SK-N-SH treated with all-trans-retinoic acid at 6 μM for 48 hours (cell line): ENCODE results near the gene CD3D.

ENCODE experiments used
- ATAC-seq: fragments of 200-7000 bp; cut with Tn5 transposase; 3 replicates; pipeline ENCODE4 v1.9.1; 2020; ENCODE audit warnings: mild to moderate bottlenecking, moderate library complexity
- ARNTL ChIP-seq: fragments of 450-650 bp; formaldehyde crosslinking; IDR thresholded peaks from 2 replicates; pipeline ENCODE4 v1.5.0; 2020; ENCODE audit warnings: low read depth, mild to moderate bottlenecking, moderate library complexity, borderline replicate concordance
- BACH2 ChIP-seq: fragments of 250-450 bp; sonication (Bioruptor Pico); IDR thresholded peaks from 2 replicates; pipeline ENCODE4 v1.9.0; 2021; ENCODE audit warnings: mild to moderate bottlenecking, borderline replicate concordance
- CREB5 ChIP-seq: fragments of 250-450 bp; sonication (Bioruptor Pico); IDR thresholded peaks from 2 replicates; pipeline ENCODE4 v1.5.1; 2020; ENCODE audit warnings: low read depth, mild to moderate bottlenecking, moderate library complexity
- CSDC2 ChIP-seq: fragments of 250-450 bp; sonication (Bioruptor Pico); IDR thresholded peaks from 2 replicates; pipeline ENCODE4 v1.5.0; 2020; ENCODE audit warnings: mild to moderate bottlenecking, moderate library complexity
- CSRNP3 ChIP-seq: fragments of 250-450 bp; sonication (Bioruptor Pico); IDR thresholded peaks from 2 replicates; pipeline ENCODE4 v1.5.1; 2021; ENCODE audit warnings: mild to moderate bottlenecking, moderate library complexity
- GLIS3 ChIP-seq: fragments of 250-450 bp; sonication (Bioruptor Pico); IDR thresholded peaks from 2 replicates; pipeline ENCODE4 v1.5.0; 2020; ENCODE audit warnings: mild to moderate bottlenecking, moderate library complexity
- OSR1 ChIP-seq: fragments of 250-450 bp; sonication (Bioruptor Pico); IDR thresholded peaks from 2 replicates; pipeline ENCODE4 v1.8.0; 2022; ENCODE audit warnings: moderate library complexity, mild to moderate bottlenecking, inconsistent platforms
- PATZ1 ChIP-seq: fragments of 250-450 bp; sonication (Bioruptor Pico); IDR thresholded peaks from 2 replicates; pipeline ENCODE4 v1.8.0; 2020; ENCODE audit warnings: mild to moderate bottlenecking, moderate library complexity, borderline replicate concordance
- POU6F1 ChIP-seq: fragments of 250-450 bp; sonication (Bioruptor Pico); IDR thresholded peaks from 2 replicates; pipeline ENCODE4 v1.8.0; 2021; ENCODE audit warnings: low read depth, mild to moderate bottlenecking, moderate library complexity, borderline replicate concordance
- PPARA ChIP-seq: fragments of 250-450 bp; sonication (Bioruptor Pico); IDR thresholded peaks from 2 replicates; pipeline ENCODE4 v1.5.0; 2020; ENCODE audit warnings: mild to moderate bottlenecking, borderline replicate concordance
- RARB ChIP-seq: fragments of 250-450 bp; sonication (Bioruptor Pico); IDR thresholded peaks from 2 replicates; pipeline ENCODE4 v1.8.0; 2021; ENCODE audit warnings: mild to moderate bottlenecking, moderate library complexity
- SNAI2 ChIP-seq: fragments of 250-450 bp; sonication (Bioruptor Pico); IDR thresholded peaks from 2 replicates; pipeline ENCODE4 v1.5.0; 2020; ENCODE audit warnings: mild to moderate bottlenecking, moderate library complexity
- TCF4 ChIP-seq: fragments of 250-450 bp; sonication (Bioruptor Pico); IDR thresholded peaks from 2 replicates; pipeline ENCODE4 v1.8.0; 2021; ENCODE audit warnings: mild to moderate bottlenecking, moderate library complexity, borderline replicate concordance
- TOX ChIP-seq: fragments of 250-450 bp; sonication (Bioruptor Pico); IDR thresholded peaks from 2 replicates; pipeline ENCODE4 v1.8.0; 2021; ENCODE audit warnings: mild to moderate bottlenecking, moderate library complexity, borderline replicate concordance
- ZC3H10 ChIP-seq: fragments of 250-450 bp; sonication (Bioruptor Pico); IDR thresholded peaks from 2 replicates; pipeline ENCODE4 v1.5.1; 2021; ENCODE audit warnings: mild to moderate bottlenecking, moderate library complexity
- ZFP3 ChIP-seq: fragments of 250-450 bp; sonication (Bioruptor Pico); IDR thresholded peaks from 2 replicates; pipeline ENCODE4 v1.5.0; 2020; ENCODE audit warnings: mild to moderate bottlenecking, moderate library complexity
- ZFP30 ChIP-seq: fragments of 450-650 bp; formaldehyde crosslinking; IDR thresholded peaks from 2 replicates; pipeline ENCODE4 v1.5.0; 2022; ENCODE audit warnings: mild to moderate bottlenecking, moderate library complexity
- ZNF565 ChIP-seq: fragments of 450-650 bp; formaldehyde crosslinking; conservative IDR thresholded peaks from 2 replicates; pipeline ENCODE4 v1.5.0; 2020; ENCODE audit warnings: low read depth, mild to moderate bottlenecking, moderate library complexity
- ZNF70 ChIP-seq: fragments of 450-650 bp; formaldehyde crosslinking; IDR thresholded peaks from 2 replicates; pipeline ENCODE4 v1.5.0; 2020; ENCODE audit warnings: mild to moderate bottlenecking, moderate library complexity
- TF ChIP-seq, protein P1 (sequence below): fragments of 250-450 bp; sonication (Bioruptor Pico); IDR thresholded peaks from 2 replicates; pipeline ENCODE4 v1.5.0; 2020; ENCODE audit warnings: mild to moderate bottlenecking, moderate library complexity

CD3D gene

DNA sequence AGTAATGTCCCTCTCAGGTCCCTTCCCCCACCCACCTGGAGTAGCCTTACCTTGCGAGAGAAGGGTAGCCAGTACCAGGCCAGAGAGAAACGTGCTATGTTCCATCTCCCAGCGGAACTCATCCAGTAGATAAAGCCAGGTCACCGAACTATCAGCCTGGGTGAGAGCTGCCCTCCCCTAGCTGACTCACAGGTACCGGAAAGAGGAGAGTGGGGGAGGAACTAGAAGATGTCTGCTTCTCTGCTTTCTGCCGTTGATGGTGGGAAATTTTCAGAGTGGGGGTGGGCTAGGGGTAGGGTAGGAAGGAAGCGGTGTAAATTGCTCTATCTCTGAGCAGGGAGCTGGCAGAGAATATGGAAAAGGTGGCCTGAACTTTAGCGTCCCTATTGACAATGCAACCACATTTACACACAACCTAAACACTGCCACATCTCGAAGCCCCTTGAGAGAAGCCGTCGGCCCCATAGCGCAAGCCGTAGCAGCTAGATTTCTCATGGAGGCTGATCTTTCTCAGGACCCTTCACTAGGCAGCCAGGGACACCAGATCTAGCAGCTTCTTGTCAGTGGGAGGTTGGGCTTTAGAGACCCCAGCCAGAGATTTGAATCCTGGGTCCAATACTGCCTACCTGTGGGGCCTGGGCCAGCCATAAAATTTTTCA is at the start of gene CD3D:
Gene CD3D (minus strand): TSS at position 203 of the 659 bp plus-strand sequence. CDS start 98 bp downstream, at position 105.
- no peak for ATAC-seq

DNA sequence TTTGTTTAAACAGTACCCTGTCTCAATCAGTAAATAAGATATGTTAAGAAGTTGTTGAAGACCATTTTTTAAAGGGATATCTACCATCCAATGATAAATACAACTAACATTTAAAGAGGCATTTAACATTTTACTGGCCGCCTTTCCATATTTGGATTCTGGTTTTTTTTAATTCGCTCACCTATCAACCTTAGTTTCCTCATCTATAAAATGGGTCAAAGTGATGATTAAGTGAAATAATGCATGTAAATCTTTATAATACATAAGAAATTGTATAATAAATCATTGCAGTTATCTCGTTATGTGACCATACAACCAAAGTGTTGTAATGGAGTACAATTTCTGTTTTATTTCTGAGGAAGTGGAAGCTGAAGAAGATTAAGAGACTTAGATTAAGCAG is 41.2 kb upstream of the CD3D start:
- ATAC-seq: no peak
- TF ChIP-seq TCF4 (CRISPR knock-in tag): no peak
- TF ChIP-seq PPARA (CRISPR knock-in tag): no peak
- TF ChIP-seq ZFP3: no peak
- TF ChIP-seq ZNF565 (CRISPR knock-in tag): no peak
- TF ChIP-seq, protein P1, sequence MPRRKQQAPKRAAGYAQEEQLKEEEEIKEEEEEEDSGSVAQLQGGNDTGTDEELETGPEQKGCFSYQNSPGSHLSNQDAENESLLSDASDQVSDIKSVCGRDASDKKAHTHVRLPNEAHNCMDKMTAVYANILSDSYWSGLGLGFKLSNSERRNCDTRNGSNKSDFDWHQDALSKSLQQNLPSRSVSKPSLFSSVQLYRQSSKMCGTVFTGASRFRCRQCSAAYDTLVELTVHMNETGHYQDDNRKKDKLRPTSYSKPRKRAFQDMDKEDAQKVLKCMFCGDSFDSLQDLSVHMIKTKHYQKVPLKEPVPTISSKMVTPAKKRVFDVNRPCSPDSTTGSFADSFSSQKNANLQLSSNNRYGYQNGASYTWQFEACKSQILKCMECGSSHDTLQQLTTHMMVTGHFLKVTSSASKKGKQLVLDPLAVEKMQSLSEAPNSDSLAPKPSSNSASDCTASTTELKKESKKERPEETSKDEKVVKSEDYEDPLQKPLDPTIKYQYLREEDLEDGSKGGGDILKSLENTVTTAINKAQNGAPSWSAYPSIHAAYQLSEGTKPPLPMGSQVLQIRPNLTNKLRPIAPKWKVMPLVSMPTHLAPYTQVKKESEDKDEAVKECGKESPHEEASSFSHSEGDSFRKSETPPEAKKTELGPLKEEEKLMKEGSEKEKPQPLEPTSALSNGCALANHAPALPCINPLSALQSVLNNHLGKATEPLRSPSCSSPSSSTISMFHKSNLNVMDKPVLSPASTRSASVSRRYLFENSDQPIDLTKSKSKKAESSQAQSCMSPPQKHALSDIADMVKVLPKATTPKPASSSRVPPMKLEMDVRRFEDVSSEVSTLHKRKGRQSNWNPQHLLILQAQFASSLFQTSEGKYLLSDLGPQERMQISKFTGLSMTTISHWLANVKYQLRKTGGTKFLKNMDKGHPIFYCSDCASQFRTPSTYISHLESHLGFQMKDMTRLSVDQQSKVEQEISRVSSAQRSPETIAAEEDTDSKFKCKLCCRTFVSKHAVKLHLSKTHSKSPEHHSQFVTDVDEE: no peak
- TF ChIP-seq GLIS3 (CRISPR knock-in tag): no peak
- no peak for TF ChIP-seq ZC3H10 (CRISPR knock-in tag)
- no peak for TF ChIP-seq OSR1
- no peak for TF ChIP-seq CREB5 (CRISPR knock-in tag)
- no peak for TF ChIP-seq ARNTL (CRISPR knock-in tag)
- TF ChIP-seq ZNF70 (CRISPR knock-in tag): no peak
- TF ChIP-seq BACH2 (CRISPR knock-in tag): no peak
- no peak for TF ChIP-seq TOX (CRISPR knock-in tag)

More for the DNA sequence above, at the start of gene CD3D:
- TF ChIP-seq POU6F1 (no peak), ZC3H10 (CRISPR knock-in tag) (no peak), TCF4 (CRISPR knock-in tag) (no peak), PPARA (CRISPR knock-in tag) (no peak), ZFP30 (CRISPR knock-in tag) (no peak), CREB5 (CRISPR knock-in tag) (no peak), CSRNP3 (CRISPR knock-in tag) (no peak), RARB (CRISPR knock-in tag) (no peak), ARNTL (CRISPR knock-in tag) (no peak), SNAI2 (CRISPR knock-in tag) (no peak), CSDC2 (CRISPR knock-in tag) (no peak), ZNF70 (CRISPR knock-in tag) (no peak), GLIS3 (CRISPR knock-in tag) (no peak), PATZ1 (CRISPR knock-in tag) (no peak), ZFP3 (no peak)
- TF ChIP-seq, all 23 proteins: peak for 0
